ENCODE results near the gene AGR3. TPM values are rescaled to one million over a fixed set of nuclear protein-coding genes. Genes with fewer than 3 reads are reported as not detected.

Gene AGR3
- total RNA-seq: not detected in 2 replicates

DNA sequence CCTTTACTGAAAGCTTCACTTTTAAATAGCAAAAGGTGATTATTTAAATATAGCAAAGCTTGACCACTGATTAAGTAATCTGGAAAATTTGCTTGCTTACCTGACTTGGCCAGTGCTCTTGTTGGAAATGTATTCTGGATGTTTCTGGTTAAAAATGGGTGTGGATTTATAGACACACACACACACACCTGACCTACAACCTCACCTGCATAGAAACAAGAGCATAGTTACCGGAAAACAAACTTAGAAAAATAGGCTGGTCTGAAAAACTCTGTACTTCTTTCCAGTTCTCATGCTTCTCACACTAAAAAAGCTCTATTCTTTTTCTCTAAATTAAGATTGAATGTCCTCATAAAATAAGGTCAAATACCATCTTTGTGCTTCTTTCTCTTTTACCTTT is at the start of gene AGR3:
Gene AGR3 (minus strand): TSS at position 140 of the 400 bp plus-strand sequence. CDS start 3,365 bp downstream, outside the sequence.

Other genes with a start within 250 kb of the AGR3 start
- gene ANKMY2, start 236.2 kb downstream of the AGR3 start, total RNA-seq: 25.5 and 33.0 TPM in 2 replicates
- gene BZW2, start 235.8 kb downstream of the AGR3 start, total RNA-seq: 73.0 and 119 TPM in 2 replicates
- 19.4 and 59.8 TPM in 2 replicates for gene TSPAN13, start 128.2 kb downstream of the AGR3 start, total RNA-seq
- gene AGR2, start 77.0 kb downstream of the AGR3 start, total RNA-seq: not detected in 2 replicates